Upper lobe of left lung (tissue), 6 donors: ENCODE measurements around the gene FAXDC2. TPM values are rescaled to one million over a fixed set of nuclear protein-coding genes. Genes with fewer than 3 reads are reported as not detected.

Experiments
- ATAC-seq, 2 donors: fragments of 200-7000 bp; cut with Tn5 transposase; one replicate each; pipeline ENCODE4 v1.9.1; 2022; ENCODE audit warnings: mild to moderate bottlenecking in 2 of 2, moderate library complexity in 2 of 2; ENCODE audit not compliant: low FRiP score in 2 of 2
- DNase-seq, 2 donors: peaks; one replicate each; pipeline ENCODE4 v3.0.0-alpha.2; 2019 to 2020
- H3K27ac ChIP-seq, 4 donors: fragments of 200-600 bp; sonication (generic); one replicate each; pipeline ENCODE4 v1.5.1; 2016 to 2019
- H3K27me3 ChIP-seq, 4 donors: fragments of 200-600 bp; sonication (generic); one replicate each; pipeline ENCODE4 v1.5.1; 2017 to 2019
- H3K36me3 ChIP-seq, 4 donors: fragments of 200-600 bp; sonication (generic); one replicate each; pipeline ENCODE4 v1.5.1; 2016 to 2019
- H3K4me1 ChIP-seq, 4 donors: fragments of 200-600 bp; sonication (generic); one replicate each; pipeline ENCODE4 v1.5.1; 2018 to 2019
- H3K4me3 ChIP-seq, 4 donors: fragments of 200-600 bp; sonication (generic); one replicate each; pipeline ENCODE4 v1.5.1; 2017 to 2019; ENCODE audit warnings: mild to moderate bottlenecking in 2 of 4, moderate library complexity in 1 of 4
- H3K9me3 ChIP-seq, 4 donors: fragments of 200-600 bp; sonication (generic); one replicate each; pipeline ENCODE4 v1.5.1; 2018 to 2019
- CTCF ChIP-seq, 6 experiments: fragments of 450-650 bp in 4 of 6; fragments of 200-600 bp in 2 of 6; sonication (generic) in 2 of 6; IDR thresholded peaks; one replicate each; pipeline ENCODE4 v1.5.1; 2016 to 2019; ENCODE audit warnings: antibody characterized with exemption in 6 of 6
- EP300 ChIP-seq, 4 donors: sonication (generic); formaldehyde crosslinking; IDR thresholded peaks; one replicate each; pipeline ENCODE4 v1.5.1; 2017; ENCODE audit warnings: antibody characterized with exemption in 4 of 4, control low read depth in 2 of 4
- POLR2A ChIP-seq, 4 donors: fragments of 450-650 bp; IDR thresholded peaks; one replicate each; pipeline ENCODE4 v1.5.1; 2016 to 2017; ENCODE audit warnings: antibody characterized with exemption in 4 of 4, mild to moderate bottlenecking in 2 of 4
- POLR2AphosphoS5 ChIP-seq, 2 donors: sonication (generic); formaldehyde crosslinking; IDR thresholded peaks; one replicate each; pipeline ENCODE4 v1.5.1; 2017; ENCODE audit warnings: antibody characterized with exemption in 2 of 2
- WGBS, 2 donors: methylation state at CpG; one replicate each; pipeline ENCODE4 v1.1.5; 2017 to 2018; 5-methylcytosine and 5-hydroxymethylcytosine counted together
- total RNA-seq, 6 donors: library from RNA; depleted of rRNA in 4 of 6; stranded (reverse); fragments of >200 nt in 4 of 6; gene quantifications; one replicate each; pipeline versions ENCODE4 v1.1.0 to v1.2.1, GENCODE V29; 2016 to 2021
- donor health status: DM: no; HTN: no; CAD: no; lungs with moderate emphysema.
- donor health status: DM: no; HTN: yes; CAD: no; lungs with severe emphysema.

Gene FAXDC2
- total RNA-seq, 6 donors from 2014 or later, result 41.7 to 147 (median 60.2) TPM

- Histone ChIP-seq H3K9me3 (no peaks in the 10 kb centered on the region), H3K27ac (no peak overlapping the region), H3K27me3 (no peaks in the 10 kb centered on the region), H3K36me3 (peaks cover 49 to 92% (median 80%) of the 10 kb centered on the region in 4 donors), H3K4me3 (no peak overlapping the region), H3K4me1 (no peaks in the 10 kb centered on the region)
- TF ChIP-seq POLR2AphosphoS5 (IDR thresholded peaks at IDR 0.05) (no peak), POLR2A (IDR thresholded peaks at IDR 0.05) (no peak), CTCF (IDR thresholded peaks at IDR 0.05) (no peak), EP300 (IDR thresholded peaks at IDR 0.05) (no peak)
- DNase-seq, result no peak
- no peak for ATAC-seq
- 95 to 98% methylated on average over 3 of the region's 3 CpGs for WGBS, 2 donors
Observed at GRCh38 chr5:154801083-154801482, 49.3 kb downstream of the FAXDC2 start.

- H3K27ac ChIP-seq, result no peak overlapping the region
- DNase-seq (no peak), ATAC-seq (no peak)
- H3K4me1 ChIP-seq, result no peaks in the 10 kb centered on the region
- peaks cover 45 to 88% (median 75%) of the 10 kb centered on the region in 4 donors for H3K36me3 ChIP-seq
- H3K27me3 ChIP-seq, result no peaks in the 10 kb centered on the region
- no peaks in the 10 kb centered on the region for H3K9me3 ChIP-seq
- H3K4me3 ChIP-seq, result no peak overlapping the region
- TF ChIP-seq POLR2AphosphoS5 (IDR thresholded peaks at IDR 0.05), result no peak
- TF ChIP-seq POLR2A (IDR thresholded peaks at IDR 0.05), result no peak
- TF ChIP-seq EP300 (IDR thresholded peaks at IDR 0.05), result no peak
- TF ChIP-seq CTCF (IDR thresholded peaks at IDR 0.05), result no peak
Observed at GRCh38 chr5:154800582-154800981, 49.8 kb downstream of the FAXDC2 start.

GRCh38 chr5:154797762-154798161, 52.6 kb downstream of the FAXDC2 start:
- Histone ChIP-seq H3K4me3 (no peak overlapping the region), H3K9me3 (no peaks in the 10 kb centered on the region), H3K4me1 (peaks cover 0 to 5% (median 2%) of the 10 kb centered on the region in 4 donors), H3K36me3 (peaks cover 27 to 88% (median 66%) of the 10 kb centered on the region in 4 donors), H3K27me3 (no peaks in the 10 kb centered on the region), H3K27ac (no peak overlapping the region)
- DNase-seq (no peak), ATAC-seq (no peak)
- 81 to 86% methylated on average over 4 of the region's 4 CpGs for WGBS, 2 donors
- TF ChIP-seq POLR2AphosphoS5 (IDR thresholded peaks at IDR 0.05) (no peak), EP300 (IDR thresholded peaks at IDR 0.05) (no peak), POLR2A (IDR thresholded peaks at IDR 0.05) (no peak), CTCF (IDR thresholded peaks at IDR 0.05) (no peak)

- Histone ChIP-seq H3K36me3 (peaks cover 6 to 88% (median 57%) of the 10 kb centered on the region in 4 donors), H3K27ac (peak overlapping the region in 1 of 4 donors; percentile 2), H3K9me3 (no peaks in the 10 kb centered on the region), H3K4me3 (no peak overlapping the region), H3K4me1 (peaks cover 0 to 5% (median 2%) of the 10 kb centered on the region in 4 donors), H3K27me3 (no peaks in the 10 kb centered on the region)
- TF ChIP-seq EP300 (IDR thresholded peaks at IDR 0.05) (no peak), CTCF (IDR thresholded peaks at IDR 0.05) (no peak), POLR2A (IDR thresholded peaks at IDR 0.05) (no peak), POLR2AphosphoS5 (IDR thresholded peaks at IDR 0.05) (no peak)
- 80 to 82% methylated on average over 3 of the region's 3 CpGs for WGBS, 2 donors
- DNase-seq, result no peak
- peak in 1 of 2 donors; percentile 43 for ATAC-seq
Observed at GRCh38 chr5:154795235-154795596, 55.2 kb downstream of the FAXDC2 start.

- H3K27ac ChIP-seq, result peak overlapping the region in 1 of 4 donors; percentile 2
- no peak for TF ChIP-seq EP300 (IDR thresholded peaks at IDR 0.05)
- no peak for TF ChIP-seq POLR2AphosphoS5 (IDR thresholded peaks at IDR 0.05)
- no peak for TF ChIP-seq CTCF (IDR thresholded peaks at IDR 0.05)
- no peak for TF ChIP-seq POLR2A (IDR thresholded peaks at IDR 0.05)
- no peaks in the 10 kb centered on the region for H3K27me3 ChIP-seq
- WGBS, 2 donors, result 72 to 78% methylated on average over 7 of the region's 7 CpGs
- peaks cover 0 to 5% (median 2%) of the 10 kb centered on the region in 4 donors for H3K4me1 ChIP-seq
- no peaks in the 10 kb centered on the region for H3K9me3 ChIP-seq
- H3K36me3 ChIP-seq, result peaks cover 2 to 87% (median 51%) of the 10 kb centered on the region in 4 donors
- ATAC-seq (peak in 1 of 2 donors; percentile 38), DNase-seq (no peak)
- H3K4me3 ChIP-seq, result no peak overlapping the region
Observed at GRCh38 chr5:154794525-154795234, 55.7 kb downstream of the FAXDC2 start.
